NCI-H1694 treated with DMSO at 0.1 percent for 48 hours (cell line): ENCODE results near the gene MFAP3L.

ENCODE experiments used
- DNase-seq: peaks from one replicate; lab custom pipeline; 2025; lab: John Stamatoyannopoulos, UW

MFAP3L gene

DNA sequence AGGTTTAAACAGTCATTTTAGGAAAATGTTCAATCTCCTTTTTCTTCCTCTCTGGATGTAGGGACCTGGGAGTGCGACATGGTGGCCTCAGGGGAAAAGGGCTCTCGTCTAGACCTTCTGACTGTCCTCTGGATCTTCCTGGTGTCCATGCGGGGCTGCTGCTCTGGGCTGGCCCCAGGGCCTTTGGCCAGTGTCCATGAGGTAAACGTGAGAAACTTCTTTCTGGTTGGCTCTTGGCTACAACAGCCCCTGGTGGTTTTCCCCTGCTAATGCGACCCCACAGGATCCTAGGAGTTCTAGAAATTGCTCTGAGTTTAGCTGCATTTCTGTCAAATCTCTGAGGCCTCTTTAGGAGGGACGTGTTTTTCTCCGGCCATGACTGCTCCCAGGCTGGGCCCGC, 85.7 kb downstream of the MFAP3L start:
- DNase-seq = no peak
